Hepatocyte (in vitro differentiated cells): ENCODE measurements around the gene NDUFA6. TPM values are rescaled to one million over a fixed set of nuclear protein-coding genes. Genes with fewer than 3 reads are reported as not detected.
A peak's percentile ranks its signal among the peaks of the same experiment; 100 is the strongest.

Experiments
- DNase-seq: peaks from one replicate; pipeline ENCODE4 v3.0.0-alpha.2; 2016; ENCODE audit warnings: low spot score
- H2AFZ ChIP-seq: fragments of 200-600 bp; sonication (generic); 2 replicates; pipeline ENCODE4 v1.6.0; 2016; ENCODE audit warnings: antibody characterized with exemption, mild to moderate bottlenecking
- H3K27ac ChIP-seq: fragments of 200-600 bp; sonication (generic); 2 replicates; pipeline ENCODE4 v1.5.1; 2016; ENCODE audit warnings: mild to moderate bottlenecking
- H3K27me3 ChIP-seq: fragments of 200-600 bp; sonication (generic); 2 replicates; pipeline ENCODE4 v1.6.1; 2016
- H3K36me3 ChIP-seq: fragments of 200-600 bp; sonication (generic); replicated peaks from 2 replicates; pipeline ENCODE4 v1.5.1; 2016; ENCODE audit warnings: low read depth; ENCODE audit not compliant: insufficient read depth
- H3K4me1 ChIP-seq: fragments of 200-600 bp; sonication (generic); 2 replicates; pipeline ENCODE4 v1.5.1; 2016; ENCODE audit warnings: mild to moderate bottlenecking, moderate library complexity; ENCODE audit not compliant: insufficient read depth
- H3K4me2 ChIP-seq: fragments of 200-600 bp; sonication (generic); 2 replicates; pipeline ENCODE4 v1.6.0; 2016
- H3K4me3 ChIP-seq: fragments of 200-600 bp; sonication (generic); 2 replicates; pipeline ENCODE4 v1.5.1; 2016; ENCODE audit warnings: mild to moderate bottlenecking
- H3K79me2 ChIP-seq: fragments of 200-600 bp; sonication (generic); 2 replicates; pipeline ENCODE4 v1.6.0; 2017; ENCODE audit warnings: mild to moderate bottlenecking
- H3K9me2 ChIP-seq: fragments of 200-600 bp; sonication (generic); replicated peaks from 2 replicates; pipeline ENCODE4 v1.6.0; 2017; ENCODE audit warnings: mild to moderate bottlenecking; ENCODE audit not compliant: insufficient read depth
- H3K9me3 ChIP-seq: fragments of 200-600 bp; sonication (generic); 2 replicates; pipeline ENCODE4 v1.5.1; 2016; ENCODE audit warnings: low read depth, mild to moderate bottlenecking
- H4K20me1 ChIP-seq: fragments of 200-600 bp; sonication (generic); 2 replicates; pipeline ENCODE4 v1.6.0; 2016; ENCODE audit warnings: mild to moderate bottlenecking; ENCODE audit not compliant: insufficient read depth, poor library complexity, severe bottlenecking
- CTCF ChIP-seq: fragments of 200-600 bp; sonication (generic); IDR thresholded peaks from 2 replicates; pipeline ENCODE4 v1.5.1; 2016; ENCODE audit warnings: antibody characterized with exemption, mild to moderate bottlenecking; ENCODE audit not compliant: poor library complexity
- EZH2 ChIP-seq: fragments of 200-600 bp; sonication (generic); IDR thresholded peaks from 2 replicates; pipeline ENCODE4 v1.6.1; 2016; ENCODE audit warnings: antibody characterized with exemption, mild to moderate bottlenecking, borderline replicate concordance
- EZH2phosphoT487 ChIP-seq: fragments of 200-600 bp; sonication (generic); IDR thresholded peaks from one replicate; pipeline ENCODE4 v1.6.1; 2018; ENCODE audit warnings: antibody characterized with exemption, mild to moderate bottlenecking, low read depth, moderate library complexity; ENCODE audit not compliant: unreplicated experiment, severe bottlenecking
- WGBS: methylation state at CpG from one replicate; pipeline ENCODE4 v1.1.6; 2016; ENCODE audit warnings: low lambda C conversion rate; ENCODE audit errors: missing lambda C conversion rate; 5-methylcytosine and 5-hydroxymethylcytosine counted together
- polyA plus RNA-seq: library from polyadenylated mRNA; unstranded; fragments of >200 nt; fragmentation: Nextera tagmentation; extraction: Ambion mirVana; gene quantifications from 2 replicates; pipeline ENCODE4 v1.2.1, GENCODE V29; 2016
- total RNA-seq: library from RNA; depleted of rRNA; stranded (reverse); fragments of >200 nt; gene quantifications from 2 replicates; pipeline ENCODE4 v1.2.3, GENCODE V29; 2014

Gene NDUFA6
- total and polyA plus RNA-seq, 2 experiments from 2014 or later, result 97.4 to 183 TPM

DNA sequence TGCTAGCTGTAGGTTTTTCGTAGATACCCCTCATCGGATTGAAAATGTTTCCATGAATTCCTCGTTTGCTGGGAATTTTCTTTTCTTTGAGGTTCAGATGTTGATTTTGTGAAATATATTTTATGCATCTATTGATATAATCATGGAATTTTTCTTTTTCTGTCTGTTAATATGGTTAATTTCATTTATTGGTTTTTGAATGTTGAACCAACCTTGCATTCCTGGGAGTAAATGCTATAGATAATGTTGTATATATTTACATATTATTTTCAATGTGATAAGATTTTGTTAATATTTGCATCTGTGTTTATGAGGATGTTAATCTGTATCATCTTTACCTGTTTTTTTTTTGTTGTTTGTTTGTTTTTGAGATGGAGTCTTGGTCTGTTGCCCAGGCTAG lies 10.6 kb upstream of the NDUFA6 start:
- 96% methylated on average over 3 of the region's 3 CpGs for WGBS

GRCh38 chr22:42091455-42091782 lies 847 bp upstream of the NDUFA6 start:
- H3K27me3 ChIP-seq, result no peaks in the 10 kb centered on the region
- 37% methylated on average over 7 of the region's 7 CpGs for WGBS
- peak overlapping the region; percentile 81 for H3K27ac ChIP-seq

More for the DNA sequence above, 10.6 kb upstream of the NDUFA6 start:
- H3K79me2 ChIP-seq, result no peaks in the 10 kb centered on the region
- no peak for TF ChIP-seq EZH2phosphoT487
- TF ChIP-seq CTCF, result no peak
- TF ChIP-seq EZH2, result no peak
- no peaks in the 10 kb centered on the region for H3K4me1 ChIP-seq
- H3K4me3 ChIP-seq, result no peak overlapping the region
- H3K27ac ChIP-seq, result no peak overlapping the region
- no peaks in the 10 kb centered on the region for H3K27me3 ChIP-seq
- no peaks in the 10 kb centered on the region for H3K9me3 ChIP-seq
- no peak overlapping the region for H3K4me2 ChIP-seq
- H4K20me1 ChIP-seq, result no peaks in the 10 kb centered on the region
- no peaks in the 10 kb centered on the region for H3K9me2 ChIP-seq
- H3K36me3 ChIP-seq, result no peaks in the 10 kb centered on the region
- H2AFZ ChIP-seq, result no peak overlapping the region
- DNase-seq, result no peak

DNA sequence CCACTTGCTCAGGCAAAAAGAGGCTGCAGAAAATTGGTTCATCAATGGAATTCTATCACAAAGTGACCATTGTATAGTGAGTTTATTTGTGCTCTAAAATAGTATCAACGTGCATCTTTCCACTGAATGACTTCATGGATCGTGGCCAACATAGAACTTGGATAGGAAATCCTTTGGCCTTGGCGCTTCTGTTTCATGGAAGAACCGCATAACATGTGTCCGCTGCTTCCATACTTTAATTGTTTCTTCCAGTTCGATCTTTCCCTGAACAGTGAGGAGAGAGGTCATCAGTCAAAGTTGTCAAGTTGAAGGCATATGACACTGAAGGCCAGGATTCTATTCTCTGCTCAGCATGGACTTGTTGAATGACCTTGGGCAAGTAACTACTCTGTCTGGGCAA lies 4.5 kb downstream of the NDUFA6 start:
- Histone ChIP-seq H3K4me3 (no peak overlapping the region), H3K4me2 (no peak overlapping the region), H4K20me1 (peaks cover 7% of the 10 kb centered on the region), H3K27me3 (no peaks in the 10 kb centered on the region), H3K9me3 (no peaks in the 10 kb centered on the region), H3K79me2 (peaks cover 83% of the 10 kb centered on the region), H3K27ac (no peak overlapping the region), H2AFZ (no peak overlapping the region), H3K9me2 (no peaks in the 10 kb centered on the region), H3K36me3 (no peaks in the 10 kb centered on the region), H3K4me1 (peaks cover 6% of the 10 kb centered on the region)
- 93% methylated on average over 6 of the region's 6 CpGs for WGBS
- DNase-seq, result no peak
- TF ChIP-seq EZH2, result no peak
- TF ChIP-seq CTCF, result no peak
- TF ChIP-seq EZH2phosphoT487, result no peak

More at GRCh38 chr22:42091455-42091782, 847 bp upstream of the NDUFA6 start:
- H3K79me2 ChIP-seq, result peaks cover 31% of the 10 kb centered on the region
- H3K4me3 ChIP-seq, result peak overlapping the region; percentile 20
- H3K36me3 ChIP-seq, result no peaks in the 10 kb centered on the region
- peak overlapping the region; percentile 82 for H3K4me2 ChIP-seq
- DNase-seq, result no peak
- no peaks in the 10 kb centered on the region for H3K9me2 ChIP-seq
- peaks cover 4% of the 10 kb centered on the region for H3K4me1 ChIP-seq
- peak overlapping the region; percentile 72 for H2AFZ ChIP-seq
- H4K20me1 ChIP-seq, result peaks cover 7% of the 10 kb centered on the region
- no peaks in the 10 kb centered on the region for H3K9me3 ChIP-seq
- no peak for TF ChIP-seq EZH2
- TF ChIP-seq CTCF, result no peak
- TF ChIP-seq EZH2phosphoT487, result no peak

DNA sequence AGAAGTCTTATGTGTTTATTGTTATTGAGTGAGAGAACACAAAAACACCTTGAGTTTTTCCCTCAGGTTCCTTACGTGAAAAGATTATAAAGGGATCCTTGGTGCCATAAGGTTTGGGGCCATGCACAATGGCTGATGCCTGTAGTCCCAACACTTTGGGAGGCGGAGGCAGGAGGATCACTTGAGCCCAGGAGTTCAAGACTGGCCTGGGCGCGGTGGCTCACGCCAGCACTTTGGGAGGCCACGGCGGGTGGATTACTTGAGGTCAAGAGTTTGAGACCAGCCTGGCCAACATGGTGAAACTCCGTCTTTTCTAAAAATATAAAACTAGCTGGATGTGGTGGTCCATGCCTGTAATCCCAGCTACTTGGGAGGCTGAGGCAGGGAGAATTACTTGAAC lies 5.7 kb downstream of the NDUFA6 start:
- no peak overlapping the region for H2AFZ ChIP-seq
- no peak overlapping the region for H3K4me3 ChIP-seq
- no peaks in the 10 kb centered on the region for H3K9me2 ChIP-seq
- H3K4me1 ChIP-seq, result peaks cover 12% of the 10 kb centered on the region
- DNase-seq, result no peak
- H4K20me1 ChIP-seq, result peaks cover 7% of the 10 kb centered on the region
- no peaks in the 10 kb centered on the region for H3K27me3 ChIP-seq
- TF ChIP-seq EZH2phosphoT487, result no peak
- no peak for TF ChIP-seq CTCF
- no peak for TF ChIP-seq EZH2
- no peaks in the 10 kb centered on the region for H3K9me3 ChIP-seq
- no peaks in the 10 kb centered on the region for H3K36me3 ChIP-seq
- no peak overlapping the region for H3K27ac ChIP-seq
- WGBS, result 95% methylated on average over 8 of the region's 8 CpGs
- peaks cover 88% of the 10 kb centered on the region for H3K79me2 ChIP-seq
- no peak overlapping the region for H3K4me2 ChIP-seq
